Measurements from ENCODE around the gene AMZ1.
A peak's percentile ranks its signal among the peaks of the same experiment; 100 is the strongest.

Gene AMZ1

DNA sequence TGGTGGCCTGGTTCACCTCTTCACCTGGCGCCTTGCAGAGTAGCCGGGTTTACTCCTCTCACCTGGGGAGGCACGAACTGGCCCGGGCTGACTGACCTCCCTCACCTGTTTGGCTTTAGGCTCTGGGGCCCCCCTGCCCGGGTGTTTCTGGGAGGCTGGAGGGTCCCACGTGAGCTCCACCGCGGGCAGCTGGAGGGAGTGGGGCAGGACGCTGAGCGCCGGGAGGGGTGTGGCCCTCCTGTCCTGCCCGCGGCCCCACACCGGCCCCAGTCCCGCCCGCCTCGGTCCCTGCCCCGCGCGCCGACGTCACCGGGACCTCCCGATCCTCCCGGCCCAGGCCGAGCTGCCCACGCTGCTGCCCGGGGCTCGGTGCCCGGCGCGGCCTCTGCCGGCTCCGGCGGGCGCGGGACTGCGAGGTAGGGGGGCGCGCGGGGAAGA is at the start of gene AMZ1:
TSS of gene AMZ1 (plus strand) at position 322 of the 438 bp plus-strand sequence. CDS start 12,250 bp downstream, outside the sequence.
- no peak for DNase-seq

DNA sequence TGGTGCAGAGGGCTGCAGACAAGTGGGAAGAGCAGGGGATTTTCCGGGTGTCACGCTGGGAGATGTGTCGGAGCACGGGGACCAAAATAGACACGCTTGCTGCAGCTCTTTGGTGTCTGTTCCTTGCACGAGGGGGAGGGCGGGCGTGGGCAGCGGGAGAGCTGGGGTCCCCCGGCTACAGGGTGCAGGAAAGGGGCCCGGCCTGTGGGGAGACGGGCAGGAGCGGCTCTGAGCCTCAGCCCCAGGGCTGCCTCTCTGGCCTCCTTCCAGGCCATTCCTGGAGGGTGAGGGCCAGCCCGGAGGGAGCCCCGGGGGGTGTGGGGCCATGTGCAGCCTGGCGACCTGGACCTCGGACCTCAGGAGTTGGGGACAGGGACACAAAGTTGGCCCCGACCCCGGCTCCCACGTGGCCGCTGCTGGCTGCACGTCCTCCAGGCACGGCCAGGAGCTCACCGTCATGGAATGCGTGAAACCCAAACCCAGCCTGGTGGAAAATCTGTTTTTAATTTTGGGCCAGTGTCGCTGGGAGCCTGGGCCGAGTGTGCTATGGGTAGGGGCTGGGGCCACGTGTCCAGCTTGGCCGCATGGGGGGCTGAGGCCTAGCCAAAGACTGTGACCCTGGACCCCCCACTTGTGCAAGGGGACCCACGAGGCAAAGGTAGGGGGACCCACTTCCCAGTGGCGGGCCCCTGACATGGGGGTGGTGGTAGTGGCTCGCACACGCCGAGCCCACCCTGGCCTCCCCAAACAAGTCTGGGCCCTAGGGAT is 49.6 kb upstream of the AMZ1 start:
- no peak for DNase-seq

DNA sequence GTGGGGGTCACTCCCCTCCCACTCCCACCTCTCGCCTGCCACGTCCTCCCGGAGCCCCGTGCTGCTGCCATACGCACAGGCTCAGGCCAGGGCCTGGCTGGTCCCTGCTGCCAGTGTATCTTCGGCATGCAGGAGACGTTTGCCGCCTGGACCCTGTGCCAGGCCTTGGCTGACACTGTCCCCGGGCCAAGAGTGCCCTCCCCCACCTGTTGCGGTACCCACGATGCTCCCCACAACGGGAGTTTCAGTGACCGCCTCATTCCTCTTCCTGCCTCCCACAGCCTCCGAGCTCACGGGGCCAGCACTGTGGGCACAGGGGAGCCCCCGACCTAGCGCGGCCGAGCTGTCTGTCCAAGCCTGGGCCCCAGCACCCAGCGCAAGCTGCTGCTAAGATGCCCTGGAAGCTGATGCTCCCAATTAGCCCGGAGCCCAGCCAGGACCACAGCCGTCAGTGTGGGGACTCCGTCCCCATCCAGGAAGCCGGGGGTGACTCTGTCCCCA is 48.8 kb upstream of the AMZ1 start:
- DNase-seq = no peak

DNA sequence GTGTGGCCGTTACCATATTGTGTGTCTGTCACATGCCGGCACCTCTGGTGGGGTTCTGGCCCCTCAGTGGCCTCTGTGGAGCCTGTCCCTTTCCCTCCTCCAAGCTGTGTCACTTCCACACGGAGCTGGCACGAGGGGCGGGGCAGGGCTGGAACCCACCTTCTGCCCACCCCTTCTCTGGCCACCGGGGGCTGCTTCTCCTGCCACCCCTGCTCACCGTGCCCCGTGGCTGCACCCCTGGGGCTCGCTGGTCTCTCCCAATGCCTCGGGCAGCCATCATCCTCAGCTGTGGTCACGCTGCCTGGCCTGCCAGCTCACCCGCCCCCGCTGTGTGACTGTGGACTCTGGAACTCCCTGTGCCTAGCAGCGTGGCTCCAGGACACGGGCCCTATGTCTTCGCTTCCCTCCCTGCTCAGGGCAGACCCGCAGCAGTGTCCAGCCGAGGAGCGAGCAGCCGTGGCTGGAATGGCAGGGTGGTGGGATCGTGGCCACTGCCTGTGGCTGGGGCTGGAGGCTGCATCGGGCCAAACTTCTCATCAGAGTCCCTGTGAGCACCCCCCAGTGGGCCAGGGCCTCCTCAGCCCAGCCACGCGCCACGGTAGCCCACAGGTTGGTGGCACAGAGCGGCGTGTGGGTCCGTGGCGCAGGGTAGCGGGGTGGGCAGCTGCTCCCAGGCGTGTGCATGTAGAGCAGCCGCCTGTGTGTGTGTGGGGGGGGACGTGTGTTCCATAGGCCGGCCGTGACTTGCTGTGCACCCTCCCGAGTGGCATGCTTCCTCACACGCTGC is 48.1 kb upstream of the AMZ1 start:
- no peak for DNase-seq

- no peak for DNase-seq
Measured at GRCh38 chr7:2640482-2640830, 47.5 kb upstream of the AMZ1 start.

GRCh38 chr7:2640846-2641316 is 47.1 kb upstream of the AMZ1 start:
- DNase-seq = no peak

DNA sequence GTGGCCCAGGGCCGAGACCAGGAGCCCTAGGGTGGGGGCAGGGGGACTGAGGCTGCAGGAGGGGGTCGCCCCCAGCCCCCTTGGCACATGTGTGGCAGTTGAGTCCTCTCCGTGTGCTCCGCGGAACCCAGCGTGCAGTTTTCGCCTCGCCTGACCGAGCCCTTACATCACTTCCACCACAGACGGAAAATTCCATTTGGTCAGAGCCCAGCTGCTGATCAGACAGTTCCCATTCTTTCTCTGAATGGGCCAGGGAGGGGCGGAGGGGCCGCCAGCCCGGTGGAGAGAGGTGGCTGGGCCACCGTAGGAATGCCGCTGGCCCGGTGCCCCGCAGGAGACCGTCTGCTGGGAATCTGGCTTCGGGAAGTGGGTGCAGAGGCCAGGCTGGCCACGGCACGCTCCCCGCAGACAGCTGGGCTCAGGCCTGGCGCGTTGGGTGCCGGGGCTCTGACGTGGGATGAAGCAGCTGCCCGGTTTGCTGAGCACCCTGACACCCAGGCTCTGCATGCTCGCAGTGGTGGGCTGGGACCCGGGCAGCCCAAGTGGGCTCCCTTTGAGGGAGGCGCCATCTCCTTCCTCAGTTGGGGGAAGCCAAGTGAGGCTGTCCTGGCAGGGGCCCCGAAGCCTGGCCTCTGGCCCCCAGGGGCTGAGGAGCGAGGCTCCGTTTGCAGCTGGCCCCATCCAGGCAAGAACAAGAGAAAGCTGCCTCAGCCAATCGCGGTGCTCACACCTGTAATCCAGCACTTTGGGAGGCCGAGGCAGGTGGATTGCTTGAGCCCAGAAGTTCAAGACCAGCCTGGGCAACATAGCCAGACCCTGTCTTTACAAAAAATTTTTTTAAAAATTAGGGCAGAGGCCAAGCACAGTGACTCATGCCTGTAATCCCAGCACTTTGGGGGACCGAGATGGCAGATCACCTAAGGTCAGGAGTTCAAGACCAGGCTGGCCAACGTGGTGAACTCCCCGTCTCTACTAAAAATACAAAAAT is 46.3 kb upstream of the AMZ1 start:
- no peak for DNase-seq

GRCh38 chr7:2643386-2644219 is 44.4 kb upstream of the AMZ1 start:
- DNase-seq = no peak

DNA sequence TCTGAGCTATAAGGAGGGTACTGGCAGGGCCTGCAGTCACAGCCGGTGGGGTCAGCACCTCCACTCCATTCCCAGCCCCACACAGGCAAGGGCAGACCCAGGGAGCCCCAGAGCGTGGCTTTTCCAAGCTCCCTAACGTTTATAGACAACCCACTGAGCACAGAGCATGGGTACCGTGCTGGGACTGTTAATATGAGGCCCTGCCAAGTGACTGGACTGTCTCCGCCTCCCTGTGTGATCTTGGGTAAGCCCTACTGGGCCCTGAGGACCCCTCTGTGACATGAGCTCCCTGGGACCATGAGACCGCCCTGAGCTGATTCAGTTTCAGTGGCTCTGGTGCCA is 43.8 kb upstream of the AMZ1 start:
- DNase-seq = no peak

DNA sequence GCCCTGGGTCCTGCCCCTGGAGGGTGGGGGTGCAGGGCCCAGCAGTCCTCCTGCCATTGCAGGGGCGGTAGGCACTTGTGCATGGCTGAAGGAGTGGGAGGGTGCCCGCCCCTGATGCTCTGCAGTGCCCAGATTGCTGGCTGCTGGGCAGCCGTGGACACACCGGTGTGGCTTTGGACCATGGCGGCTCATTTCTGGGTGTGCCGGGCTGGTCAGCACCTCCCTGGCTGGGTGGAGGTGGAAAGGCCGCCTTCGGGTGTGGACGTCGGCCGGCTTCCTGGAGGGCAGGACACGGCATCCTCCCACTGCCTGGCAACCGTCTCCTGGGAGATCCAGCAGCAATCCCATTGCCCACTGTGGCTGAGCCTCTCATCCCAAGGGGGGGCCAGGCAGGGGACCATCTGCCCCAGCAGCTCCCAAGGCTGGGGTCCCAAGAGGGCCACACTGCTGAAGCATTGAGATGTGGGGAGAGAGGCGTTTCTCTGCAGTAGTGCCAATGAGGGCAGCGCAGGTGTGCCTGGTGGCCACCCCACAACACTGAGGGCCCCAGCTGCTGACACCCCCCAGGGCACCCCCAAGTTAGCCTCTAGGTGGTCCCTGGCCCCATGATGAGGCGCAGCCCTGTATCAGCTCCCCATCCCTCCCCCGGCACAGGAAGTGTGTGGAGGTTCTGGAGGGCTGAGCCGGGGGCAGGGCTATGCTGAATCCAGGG is 43.3 kb upstream of the AMZ1 start:
- DNase-seq = no peak

DNA sequence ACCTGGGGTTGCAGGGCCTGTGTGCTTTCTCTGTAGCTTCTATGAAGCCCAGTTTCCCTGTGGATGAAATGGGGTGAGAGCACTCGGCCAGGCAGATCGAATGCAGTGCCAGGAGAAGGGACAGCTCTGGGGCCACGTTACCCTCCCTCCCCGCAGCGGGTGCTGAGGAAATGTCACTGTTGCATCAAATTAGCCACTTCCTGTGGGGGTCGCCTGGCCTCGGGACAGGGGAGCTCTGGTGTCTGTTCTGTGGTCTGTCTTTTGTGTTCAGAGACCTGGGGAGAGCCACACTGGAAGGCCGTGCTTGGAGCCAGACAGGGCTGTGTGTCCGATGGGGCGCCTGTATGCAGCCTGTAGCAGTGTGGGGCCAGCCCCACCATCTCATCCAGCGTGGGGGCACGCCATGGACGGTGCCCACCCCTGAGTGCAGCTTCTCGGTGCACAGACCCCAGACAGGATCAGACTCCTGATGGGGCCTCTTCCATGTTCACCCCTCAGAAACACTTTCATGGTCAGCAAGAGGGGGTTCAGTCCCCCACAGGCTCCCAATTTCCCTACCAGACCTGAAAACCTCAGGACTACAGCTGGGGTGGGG is 42.6 kb upstream of the AMZ1 start:
- peak in 2 of 6 experiments; percentile 12 to 29 for DNase-seq

DNA sequence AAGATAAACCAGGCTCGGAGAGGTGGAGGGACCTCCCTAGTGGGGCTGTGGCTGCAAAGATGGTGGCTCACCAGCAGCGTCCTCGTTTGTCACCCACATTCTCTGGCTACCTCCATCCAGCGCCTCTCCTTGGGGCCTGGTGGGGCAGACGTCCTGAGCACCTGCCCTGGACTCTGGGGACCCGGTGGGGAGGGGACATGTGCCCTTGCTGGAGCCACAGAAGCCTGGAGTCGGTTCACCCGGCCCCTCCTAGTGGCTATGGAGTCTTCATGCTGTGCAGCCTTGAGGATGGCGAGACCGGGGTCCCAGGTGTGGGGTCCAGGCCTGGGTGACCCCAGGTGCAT is 41.7 kb upstream of the AMZ1 start:
- DNase-seq = no peak

GRCh38 chr7:2646680-2647571 is 41.1 kb upstream of the AMZ1 start:
- no peak for DNase-seq

DNA sequence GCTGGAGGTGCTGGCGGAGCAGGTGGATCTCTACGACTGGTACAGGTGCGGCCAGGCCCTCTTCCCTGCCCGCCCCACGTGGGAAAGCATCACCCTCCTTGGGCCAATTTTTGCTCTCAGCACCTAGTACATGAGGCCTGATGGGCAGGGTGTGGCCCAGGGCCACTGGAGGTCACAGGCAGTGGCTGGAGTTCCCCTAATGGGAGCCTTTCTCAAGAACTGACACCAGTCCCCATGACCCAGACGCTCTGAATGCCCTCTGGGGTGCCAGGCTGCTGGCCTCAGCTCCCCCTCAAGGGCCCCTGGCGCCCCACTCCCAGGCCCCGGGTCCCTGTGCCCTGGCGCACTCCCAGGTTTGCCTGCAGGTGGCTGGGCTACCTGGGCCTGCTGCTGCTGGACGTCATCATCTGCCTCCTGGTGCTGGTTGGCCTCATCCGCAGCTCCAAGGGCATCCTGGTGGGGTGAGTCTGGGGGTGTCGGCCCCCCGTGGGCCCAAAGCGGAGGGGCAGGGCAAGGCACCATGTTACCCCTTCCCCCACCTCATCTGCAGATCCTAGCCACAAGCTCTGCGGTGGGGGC is 40.3 kb upstream of the AMZ1 start:
- no peak for DNase-seq

DNA sequence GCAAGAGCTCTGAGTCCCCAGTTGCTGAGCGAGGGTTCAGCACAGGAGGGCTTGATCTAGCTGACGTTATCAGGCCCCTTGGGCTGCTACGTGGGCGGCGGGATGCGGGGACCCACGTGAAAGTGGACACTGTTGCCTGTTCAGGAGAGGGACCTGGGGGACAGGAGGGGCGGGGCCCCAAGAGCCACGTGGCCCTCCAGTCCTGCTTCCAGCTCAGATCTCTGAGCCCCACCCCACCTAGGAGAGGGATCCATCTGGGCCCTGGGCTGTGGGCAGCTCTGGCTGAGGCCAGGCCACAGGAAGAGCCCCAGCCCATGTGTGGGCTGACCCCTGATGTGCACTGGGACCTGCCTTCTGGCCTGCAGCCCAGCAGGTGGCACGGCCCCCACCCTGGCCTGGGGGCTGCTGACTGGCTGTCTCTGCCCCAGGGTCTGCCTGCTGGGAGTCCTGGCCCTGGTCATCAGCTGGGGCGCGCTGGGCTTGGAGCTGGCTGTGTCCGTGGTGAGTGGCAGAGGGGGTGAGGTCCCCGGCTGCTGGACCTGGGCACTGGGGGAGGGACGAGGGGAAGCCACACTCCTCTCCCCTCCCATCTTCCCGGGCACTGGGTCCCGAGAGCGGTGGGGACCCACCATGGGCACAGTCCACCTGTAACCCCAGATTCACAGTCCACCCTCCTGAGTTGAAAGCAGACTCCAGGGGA is 38.7 kb upstream of the AMZ1 start:
- no peak for DNase-seq

- no peak for DNase-seq
Measured at GRCh38 chr7:2649991-2650390, 38.0 kb upstream of the AMZ1 start.

DNA sequence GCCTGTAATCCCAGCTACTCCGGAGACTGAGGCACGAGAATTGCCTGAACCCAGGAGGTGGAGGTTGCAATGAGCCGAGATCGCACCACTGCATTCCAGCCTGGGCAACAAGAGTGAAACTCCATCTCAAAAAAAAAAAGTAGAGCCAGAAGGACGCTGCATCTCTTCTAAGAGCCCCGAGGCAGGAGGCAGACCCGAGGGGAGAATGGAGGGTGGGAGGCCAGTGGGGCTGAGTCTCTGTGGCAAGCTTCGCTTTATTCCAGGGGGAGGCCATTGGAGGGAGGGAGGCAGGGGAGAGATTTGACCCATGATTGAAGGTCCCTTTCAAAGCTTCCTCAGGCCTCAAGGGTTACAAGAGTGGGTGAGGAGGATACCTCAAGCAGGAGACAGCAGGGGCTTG is 37.6 kb upstream of the AMZ1 start:
- no peak for DNase-seq

DNA sequence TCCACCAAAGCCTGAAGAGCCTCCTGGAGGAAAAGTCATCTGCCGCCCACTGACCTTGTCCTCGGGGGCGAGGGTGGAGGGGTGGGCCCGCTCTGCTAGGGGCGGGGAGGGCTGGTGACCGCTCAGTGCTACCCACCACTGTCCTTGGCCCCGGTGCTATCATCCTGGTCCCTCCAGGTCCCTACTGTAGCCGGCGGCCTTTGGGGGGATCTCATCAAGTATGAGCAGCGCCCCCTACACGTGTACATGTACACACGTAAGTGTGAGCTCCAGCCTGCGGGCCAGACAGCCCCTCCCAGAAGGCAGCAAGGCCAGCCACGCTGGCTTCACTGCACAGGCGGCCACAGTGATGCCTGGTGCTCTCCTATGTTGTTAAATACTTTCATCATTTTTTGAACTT is 36.7 kb upstream of the AMZ1 start:
- no peak for DNase-seq
